SK-N-SH treated with all-trans-retinoic acid at 6 μM for 48 hours (cell line): ENCODE data around the gene DAAM2.

Source experiments
- ATAC-seq: fragments of 200-7000 bp; cut with Tn5 transposase; 3 replicates; pipeline ENCODE4 v1.9.1; 2020; ENCODE audit warnings: mild to moderate bottlenecking, moderate library complexity
- ARNTL ChIP-seq: fragments of 450-650 bp; formaldehyde crosslinking; IDR thresholded peaks from 2 replicates; pipeline ENCODE4 v1.5.0; 2020; ENCODE audit warnings: low read depth, mild to moderate bottlenecking, moderate library complexity, borderline replicate concordance
- BACH2 ChIP-seq: fragments of 250-450 bp; sonication (Bioruptor Pico); IDR thresholded peaks from 2 replicates; pipeline ENCODE4 v1.9.0; 2021; ENCODE audit warnings: mild to moderate bottlenecking, borderline replicate concordance
- CREB5 ChIP-seq: fragments of 250-450 bp; sonication (Bioruptor Pico); IDR thresholded peaks from 2 replicates; pipeline ENCODE4 v1.5.1; 2020; ENCODE audit warnings: low read depth, mild to moderate bottlenecking, moderate library complexity
- CSDC2 ChIP-seq: fragments of 250-450 bp; sonication (Bioruptor Pico); IDR thresholded peaks from 2 replicates; pipeline ENCODE4 v1.5.0; 2020; ENCODE audit warnings: mild to moderate bottlenecking, moderate library complexity
- ESRRG ChIP-seq: fragments of 250-450 bp; sonication (Bioruptor Pico); IDR thresholded peaks from 2 replicates; pipeline ENCODE4 v1.6.1; 2021; ENCODE audit warnings: mild to moderate bottlenecking
- GLIS3 ChIP-seq: fragments of 250-450 bp; sonication (Bioruptor Pico); IDR thresholded peaks from 2 replicates; pipeline ENCODE4 v1.5.0; 2020; ENCODE audit warnings: mild to moderate bottlenecking, moderate library complexity
- ISL1 ChIP-seq: fragments of 250-450 bp; sonication (Bioruptor Pico); IDR thresholded peaks from 2 replicates; pipeline ENCODE4 v2.1.2; 2022; ENCODE audit warnings: mild to moderate bottlenecking, moderate library complexity
- OSR1 ChIP-seq: fragments of 250-450 bp; sonication (Bioruptor Pico); IDR thresholded peaks from 2 replicates; pipeline ENCODE4 v1.8.0; 2022; ENCODE audit warnings: moderate library complexity, mild to moderate bottlenecking, inconsistent platforms
- PATZ1 ChIP-seq: fragments of 250-450 bp; sonication (Bioruptor Pico); IDR thresholded peaks from 2 replicates; pipeline ENCODE4 v1.8.0; 2020; ENCODE audit warnings: mild to moderate bottlenecking, moderate library complexity, borderline replicate concordance
- RARB ChIP-seq: fragments of 250-450 bp; sonication (Bioruptor Pico); IDR thresholded peaks from 2 replicates; pipeline ENCODE4 v1.8.0; 2021; ENCODE audit warnings: mild to moderate bottlenecking, moderate library complexity
- SNAI2 ChIP-seq: fragments of 250-450 bp; sonication (Bioruptor Pico); IDR thresholded peaks from 2 replicates; pipeline ENCODE4 v1.5.0; 2020; ENCODE audit warnings: mild to moderate bottlenecking, moderate library complexity
- TCF4 ChIP-seq: fragments of 250-450 bp; sonication (Bioruptor Pico); IDR thresholded peaks from 2 replicates; pipeline ENCODE4 v1.8.0; 2021; ENCODE audit warnings: mild to moderate bottlenecking, moderate library complexity, borderline replicate concordance
- TOX ChIP-seq: fragments of 250-450 bp; sonication (Bioruptor Pico); IDR thresholded peaks from 2 replicates; pipeline ENCODE4 v1.8.0; 2021; ENCODE audit warnings: mild to moderate bottlenecking, moderate library complexity, borderline replicate concordance
- ZFP30 ChIP-seq: fragments of 450-650 bp; formaldehyde crosslinking; IDR thresholded peaks from 2 replicates; pipeline ENCODE4 v1.5.0; 2022; ENCODE audit warnings: mild to moderate bottlenecking, moderate library complexity
- ZNF70 ChIP-seq: fragments of 450-650 bp; formaldehyde crosslinking; IDR thresholded peaks from 2 replicates; pipeline ENCODE4 v1.5.0; 2020; ENCODE audit warnings: mild to moderate bottlenecking, moderate library complexity
- ZNF8 ChIP-seq: fragments of 450-650 bp; formaldehyde crosslinking; IDR thresholded peaks from 2 replicates; pipeline ENCODE4 v1.5.0; 2020; ENCODE audit warnings: mild to moderate bottlenecking, moderate library complexity
- TF ChIP-seq, protein P1 (sequence below): fragments of 250-450 bp; sonication (Bioruptor Pico); IDR thresholded peaks from 2 replicates; pipeline ENCODE4 v1.5.1; 2021; ENCODE audit warnings: mild to moderate bottlenecking, moderate library complexity
- TF ChIP-seq, protein P2 (sequence below): fragments of 250-450 bp; sonication (Bioruptor Pico); IDR thresholded peaks from 2 replicates; pipeline ENCODE4 v1.5.0; 2020; ENCODE audit warnings: mild to moderate bottlenecking, moderate library complexity
- TF ChIP-seq, protein P3 (sequence below): fragments of 250-450 bp; sonication (Bioruptor Pico); IDR thresholded peaks from 2 replicates; pipeline ENCODE4 v1.8.0; 2021; ENCODE audit warnings: low read depth, mild to moderate bottlenecking, moderate library complexity, borderline replicate concordance

Gene DAAM2

DNA sequence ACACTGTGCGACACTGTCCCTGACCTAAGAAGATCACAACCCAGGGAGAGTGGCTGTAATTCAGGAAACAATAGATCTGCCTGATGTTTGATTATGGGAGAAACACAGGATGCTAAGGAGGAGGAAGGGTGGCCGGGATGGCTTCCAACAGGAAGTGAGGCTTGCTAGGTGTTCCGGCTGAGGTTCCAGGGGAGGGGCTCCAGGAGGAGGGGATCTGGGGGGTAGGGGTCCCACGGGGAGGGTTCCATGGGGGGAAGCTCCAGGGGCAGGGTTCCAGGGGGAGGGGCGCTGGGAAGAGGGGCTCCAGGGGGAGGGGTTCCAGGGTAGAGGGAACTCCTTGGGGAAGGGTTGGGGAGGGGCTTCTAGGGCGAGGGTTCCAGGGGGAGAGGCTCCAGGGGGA is 48.6 kb downstream of the DAAM2 start:
- TF ChIP-seq ZFP30 = no peak
- TF ChIP-seq, all 23 proteins: peak for 0
- ATAC-seq = no peak

GRCh38 chr6:39841291-39841690 is 49.1 kb downstream of the DAAM2 start:
- TF ChIP-seq OSR1 (CRISPR knock-in tag) (no peak), CREB5 (CRISPR knock-in tag) (no peak), ESRRG (CRISPR knock-in tag) (no peak), RARB (CRISPR knock-in tag) (no peak), ISL1 (CRISPR knock-in tag) (no peak), BACH2 (CRISPR knock-in tag) (no peak), TOX (CRISPR knock-in tag) (no peak), SNAI2 (CRISPR knock-in tag) (no peak), GLIS3 (no peak), ZNF8 (no peak), CSDC2 (CRISPR knock-in tag) (no peak), PATZ1 (CRISPR knock-in tag) (no peak), ARNTL (CRISPR knock-in tag) (no peak)
- TF ChIP-seq, protein P1, sequence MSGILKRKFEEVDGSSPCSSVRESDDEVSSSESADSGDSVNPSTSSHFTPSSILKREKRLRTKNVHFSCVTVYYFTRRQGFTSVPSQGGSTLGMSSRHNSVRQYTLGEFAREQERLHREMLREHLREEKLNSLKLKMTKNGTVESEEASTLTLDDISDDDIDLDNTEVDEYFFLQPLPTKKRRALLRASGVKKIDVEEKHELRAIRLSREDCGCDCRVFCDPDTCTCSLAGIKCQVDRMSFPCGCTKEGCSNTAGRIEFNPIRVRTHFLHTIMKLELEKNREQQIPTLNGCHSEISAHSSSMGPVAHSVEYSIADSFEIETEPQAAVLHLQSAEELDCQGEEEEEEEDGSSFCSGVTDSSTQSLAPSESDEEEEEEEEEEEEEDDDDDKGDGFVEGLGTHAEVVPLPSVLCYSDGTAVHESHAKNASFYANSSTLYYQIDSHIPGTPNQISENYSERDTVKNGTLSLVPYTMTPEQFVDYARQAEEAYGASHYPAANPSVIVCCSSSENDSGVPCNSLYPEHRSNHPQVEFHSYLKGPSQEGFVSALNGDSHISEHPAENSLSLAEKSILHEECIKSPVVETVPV (CRISPR knock-in tag) = no peak
- TF ChIP-seq, protein P2, sequence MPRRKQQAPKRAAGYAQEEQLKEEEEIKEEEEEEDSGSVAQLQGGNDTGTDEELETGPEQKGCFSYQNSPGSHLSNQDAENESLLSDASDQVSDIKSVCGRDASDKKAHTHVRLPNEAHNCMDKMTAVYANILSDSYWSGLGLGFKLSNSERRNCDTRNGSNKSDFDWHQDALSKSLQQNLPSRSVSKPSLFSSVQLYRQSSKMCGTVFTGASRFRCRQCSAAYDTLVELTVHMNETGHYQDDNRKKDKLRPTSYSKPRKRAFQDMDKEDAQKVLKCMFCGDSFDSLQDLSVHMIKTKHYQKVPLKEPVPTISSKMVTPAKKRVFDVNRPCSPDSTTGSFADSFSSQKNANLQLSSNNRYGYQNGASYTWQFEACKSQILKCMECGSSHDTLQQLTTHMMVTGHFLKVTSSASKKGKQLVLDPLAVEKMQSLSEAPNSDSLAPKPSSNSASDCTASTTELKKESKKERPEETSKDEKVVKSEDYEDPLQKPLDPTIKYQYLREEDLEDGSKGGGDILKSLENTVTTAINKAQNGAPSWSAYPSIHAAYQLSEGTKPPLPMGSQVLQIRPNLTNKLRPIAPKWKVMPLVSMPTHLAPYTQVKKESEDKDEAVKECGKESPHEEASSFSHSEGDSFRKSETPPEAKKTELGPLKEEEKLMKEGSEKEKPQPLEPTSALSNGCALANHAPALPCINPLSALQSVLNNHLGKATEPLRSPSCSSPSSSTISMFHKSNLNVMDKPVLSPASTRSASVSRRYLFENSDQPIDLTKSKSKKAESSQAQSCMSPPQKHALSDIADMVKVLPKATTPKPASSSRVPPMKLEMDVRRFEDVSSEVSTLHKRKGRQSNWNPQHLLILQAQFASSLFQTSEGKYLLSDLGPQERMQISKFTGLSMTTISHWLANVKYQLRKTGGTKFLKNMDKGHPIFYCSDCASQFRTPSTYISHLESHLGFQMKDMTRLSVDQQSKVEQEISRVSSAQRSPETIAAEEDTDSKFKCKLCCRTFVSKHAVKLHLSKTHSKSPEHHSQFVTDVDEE (CRISPR knock-in tag) = no peak
- TF ChIP-seq, all 23 proteins: peak for 0
- no peak for ATAC-seq

DNA sequence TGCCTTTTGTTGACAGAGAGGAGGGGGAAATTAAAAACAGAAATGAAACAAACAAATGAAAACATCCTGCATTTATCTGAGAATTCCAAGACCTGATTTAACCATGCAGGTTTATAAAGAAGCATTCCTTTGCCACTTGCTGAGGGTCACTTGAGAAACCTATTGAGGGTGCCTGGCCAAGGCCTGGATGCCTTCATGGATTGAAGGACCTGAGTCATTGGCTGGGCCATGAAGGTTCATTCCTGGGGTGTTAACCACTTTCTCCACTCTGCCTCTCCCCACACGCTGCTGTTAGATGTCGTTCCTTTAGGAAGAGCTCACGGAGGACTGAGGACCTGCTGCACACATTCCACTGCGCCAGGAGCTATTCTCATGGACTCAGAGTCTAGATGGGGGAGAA is 49.7 kb downstream of the DAAM2 start:
- no peak for ATAC-seq
- no peak for TF ChIP-seq ESRRG (CRISPR knock-in tag)
- no peak for TF ChIP-seq TCF4 (CRISPR knock-in tag)
- TF ChIP-seq, protein P1 (CRISPR knock-in tag) = no peak
- TF ChIP-seq, protein P3, sequence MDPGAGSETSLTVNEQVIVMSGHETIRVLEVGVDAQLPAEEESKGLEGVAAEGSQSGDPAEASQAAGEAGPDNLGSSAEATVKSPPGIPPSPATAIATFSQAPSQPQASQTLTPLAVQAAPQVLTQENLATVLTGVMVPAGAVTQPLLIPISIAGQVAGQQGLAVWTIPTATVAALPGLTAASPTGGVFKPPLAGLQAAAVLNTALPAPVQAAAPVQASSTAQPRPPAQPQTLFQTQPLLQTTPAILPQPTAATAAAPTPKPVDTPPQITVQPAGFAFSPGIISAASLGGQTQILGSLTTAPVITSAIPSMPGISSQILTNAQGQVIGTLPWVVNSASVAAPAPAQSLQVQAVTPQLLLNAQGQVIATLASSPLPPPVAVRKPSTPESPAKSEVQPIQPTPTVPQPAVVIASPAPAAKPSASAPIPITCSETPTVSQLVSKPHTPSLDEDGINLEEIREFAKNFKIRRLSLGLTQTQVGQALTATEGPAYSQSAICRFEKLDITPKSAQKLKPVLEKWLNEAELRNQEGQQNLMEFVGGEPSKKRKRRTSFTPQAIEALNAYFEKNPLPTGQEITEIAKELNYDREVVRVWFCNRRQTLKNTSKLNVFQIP (CRISPR knock-in tag) = no peak
- TF ChIP-seq ZNF70 (CRISPR knock-in tag) = no peak
- TF ChIP-seq ARNTL (CRISPR knock-in tag) = no peak
- no peak for TF ChIP-seq CREB5 (CRISPR knock-in tag)
- no peak for TF ChIP-seq GLIS3
- no peak for TF ChIP-seq CSDC2 (CRISPR knock-in tag)
- TF ChIP-seq ISL1 (CRISPR knock-in tag) = no peak
